Measurements from ENCODE around the gene ZKSCAN7.

DNA sequence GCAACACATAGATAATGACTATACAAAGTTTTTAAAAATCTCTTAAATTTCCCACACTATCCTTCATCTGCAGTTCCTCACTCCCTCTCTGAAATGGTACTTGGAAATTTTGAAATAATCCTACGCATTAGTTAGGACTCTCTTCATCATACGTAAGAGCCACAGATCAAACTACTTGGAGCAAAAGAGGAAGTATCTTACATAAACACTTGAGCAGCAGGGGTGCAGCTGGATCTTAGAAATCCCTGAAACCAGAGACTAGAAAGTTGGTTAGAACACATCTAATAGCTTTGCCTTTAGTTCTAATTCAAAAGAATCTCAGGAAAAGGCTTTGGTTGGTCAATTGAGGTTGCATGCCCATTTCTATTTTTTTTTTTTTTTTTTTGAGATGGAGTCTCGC, 38.8 kb upstream of the ZKSCAN7 start:
- TF ChIP-seq, protein P1, sequence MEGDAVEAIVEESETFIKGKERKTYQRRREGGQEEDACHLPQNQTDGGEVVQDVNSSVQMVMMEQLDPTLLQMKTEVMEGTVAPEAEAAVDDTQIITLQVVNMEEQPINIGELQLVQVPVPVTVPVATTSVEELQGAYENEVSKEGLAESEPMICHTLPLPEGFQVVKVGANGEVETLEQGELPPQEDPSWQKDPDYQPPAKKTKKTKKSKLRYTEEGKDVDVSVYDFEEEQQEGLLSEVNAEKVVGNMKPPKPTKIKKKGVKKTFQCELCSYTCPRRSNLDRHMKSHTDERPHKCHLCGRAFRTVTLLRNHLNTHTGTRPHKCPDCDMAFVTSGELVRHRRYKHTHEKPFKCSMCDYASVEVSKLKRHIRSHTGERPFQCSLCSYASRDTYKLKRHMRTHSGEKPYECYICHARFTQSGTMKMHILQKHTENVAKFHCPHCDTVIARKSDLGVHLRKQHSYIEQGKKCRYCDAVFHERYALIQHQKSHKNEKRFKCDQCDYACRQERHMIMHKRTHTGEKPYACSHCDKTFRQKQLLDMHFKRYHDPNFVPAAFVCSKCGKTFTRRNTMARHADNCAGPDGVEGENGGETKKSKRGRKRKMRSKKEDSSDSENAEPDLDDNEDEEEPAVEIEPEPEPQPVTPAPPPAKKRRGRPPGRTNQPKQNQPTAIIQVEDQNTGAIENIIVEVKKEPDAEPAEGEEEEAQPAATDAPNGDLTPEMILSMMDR (CRISPR knock-in tag; IDR thresholded peaks at IDR 0.05): no peak
- TF ChIP-seq ZNF274 (CRISPR knock-in tag; IDR thresholded peaks at IDR 0.05) (no peak), NCOA1 (CRISPR knock-in tag; IDR thresholded peaks at IDR 0.05) (no peak), ZNF589 (CRISPR knock-in tag; conservative IDR thresholded peaks at IDR 0.05) (no peak), TCF7L2 (IDR thresholded peaks at IDR 0.05; ENCODE audit: low read depth, low read length) (no peak), ELF3 (CRISPR knock-in tag; IDR thresholded peaks at IDR 0.05) (no peak), PHB2 (IDR thresholded peaks at IDR 0.05; ENCODE audit: partially characterized antibody) (no peak), FOXP1 (IDR thresholded peaks at IDR 0.05) (no peak), FOXP1 (CRISPR knock-in tag; IDR thresholded peaks at IDR 0.05) (no peak), NR1H2 (CRISPR knock-in tag; IDR thresholded peaks at IDR 0.05; ENCODE audit: borderline replicate concordance, low read depth) (no peak)
- TF ChIP-seq, protein P2, sequence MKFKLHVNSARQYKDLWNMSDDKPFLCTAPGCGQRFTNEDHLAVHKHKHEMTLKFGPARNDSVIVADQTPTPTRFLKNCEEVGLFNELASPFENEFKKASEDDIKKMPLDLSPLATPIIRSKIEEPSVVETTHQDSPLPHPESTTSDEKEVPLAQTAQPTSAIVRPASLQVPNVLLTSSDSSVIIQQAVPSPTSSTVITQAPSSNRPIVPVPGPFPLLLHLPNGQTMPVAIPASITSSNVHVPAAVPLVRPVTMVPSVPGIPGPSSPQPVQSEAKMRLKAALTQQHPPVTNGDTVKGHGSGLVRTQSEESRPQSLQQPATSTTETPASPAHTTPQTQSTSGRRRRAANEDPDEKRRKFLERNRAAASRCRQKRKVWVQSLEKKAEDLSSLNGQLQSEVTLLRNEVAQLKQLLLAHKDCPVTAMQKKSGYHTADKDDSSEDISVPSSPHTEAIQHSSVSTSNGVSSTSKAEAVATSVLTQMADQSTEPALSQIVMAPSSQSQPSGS (CRISPR knock-in tag; IDR thresholded peaks at IDR 0.05): no peak
